SU-DHL-6 (cell line): ENCODE results near the gene ASPRV1.

Experiments
- EZH2phosphoT487 ChIP-seq: fragments of 200-600 bp; sonication (generic), shearing (Covaris generic); conservative IDR thresholded peaks from 2 replicates; pipeline ENCODE4 v1.6.1; 2018; ENCODE audit warnings: mild to moderate bottlenecking, antibody characterized with exemption, low read length, moderate library complexity, mixed read lengths
- TF ChIP-seq, protein P1 (sequence below): fragments of 200-600 bp; sonication (generic); IDR thresholded peaks from one replicate; pipeline ENCODE4 v1.5.1; 2017; ENCODE audit warnings: antibody characterized with exemption, mild to moderate bottlenecking, low read length, moderate library complexity; ENCODE audit not compliant: insufficient read depth, poor library complexity, severe bottlenecking

DNA sequence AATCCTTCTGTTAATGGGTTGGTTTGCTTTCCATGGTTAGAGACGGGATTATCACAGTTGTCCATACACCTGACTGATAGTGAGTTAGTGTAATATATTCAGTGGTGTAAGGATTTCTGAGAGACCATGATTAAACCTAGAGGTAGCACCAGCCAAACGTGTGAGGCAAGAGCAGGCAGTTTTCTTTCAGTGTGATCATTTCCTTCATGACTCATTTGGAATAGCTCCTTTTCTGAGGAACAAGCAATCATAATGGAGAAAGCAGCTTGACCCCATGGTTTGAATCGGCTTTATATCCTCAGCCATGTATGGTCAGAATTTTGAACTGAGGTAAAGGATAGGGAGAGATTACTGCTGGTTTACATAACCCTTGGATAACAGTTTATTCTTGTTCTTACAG, 43.6 kb downstream of the ASPRV1 start:
- TF ChIP-seq, protein P1, sequence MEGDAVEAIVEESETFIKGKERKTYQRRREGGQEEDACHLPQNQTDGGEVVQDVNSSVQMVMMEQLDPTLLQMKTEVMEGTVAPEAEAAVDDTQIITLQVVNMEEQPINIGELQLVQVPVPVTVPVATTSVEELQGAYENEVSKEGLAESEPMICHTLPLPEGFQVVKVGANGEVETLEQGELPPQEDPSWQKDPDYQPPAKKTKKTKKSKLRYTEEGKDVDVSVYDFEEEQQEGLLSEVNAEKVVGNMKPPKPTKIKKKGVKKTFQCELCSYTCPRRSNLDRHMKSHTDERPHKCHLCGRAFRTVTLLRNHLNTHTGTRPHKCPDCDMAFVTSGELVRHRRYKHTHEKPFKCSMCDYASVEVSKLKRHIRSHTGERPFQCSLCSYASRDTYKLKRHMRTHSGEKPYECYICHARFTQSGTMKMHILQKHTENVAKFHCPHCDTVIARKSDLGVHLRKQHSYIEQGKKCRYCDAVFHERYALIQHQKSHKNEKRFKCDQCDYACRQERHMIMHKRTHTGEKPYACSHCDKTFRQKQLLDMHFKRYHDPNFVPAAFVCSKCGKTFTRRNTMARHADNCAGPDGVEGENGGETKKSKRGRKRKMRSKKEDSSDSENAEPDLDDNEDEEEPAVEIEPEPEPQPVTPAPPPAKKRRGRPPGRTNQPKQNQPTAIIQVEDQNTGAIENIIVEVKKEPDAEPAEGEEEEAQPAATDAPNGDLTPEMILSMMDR, result no peak
- TF ChIP-seq EZH2phosphoT487, result no peak
